Adrenal gland (tissue), 5 donors: ENCODE results near the gene GCNT3.

Source experiments
- CTCF ChIP-seq, 6 experiments: fragments of 450-650 bp in 4 of 6; fragments of 200-600 bp in 2 of 6; sonication (generic) in 1 of 6; IDR thresholded peaks; 1 replicate in 5 of 6; 2 replicates in 1 of 6; pipeline versions ENCODE4 v1.5.1 to v1.8.0; 2016 to 2021; ENCODE audit warnings: antibody characterized with exemption in 6 of 6, mild to moderate bottlenecking in 2 of 6, moderate library complexity in 1 of 6
- POLR2A ChIP-seq, 2 donors: fragments of 450-650 bp; IDR thresholded peaks; one replicate each; pipeline ENCODE4 v1.6.1; 2017; ENCODE audit warnings: antibody characterized with exemption in 2 of 2, mild to moderate bottlenecking in 2 of 2, moderate library complexity in 1 of 2
- donor health status: DM: no; HTN: no; CAD: no.

- TF ChIP-seq POLR2A (IDR thresholded peaks at IDR 0.05) (no peak), CTCF (IDR thresholded peaks at IDR 0.05) (no peak)
These were observed 40.0 kb upstream of the GCNT3 start for GRCh38 chr15:59571606-59572005.
